ENCODE results near the gene MAPK8.

- TF ChIP-seq CTCF (IDR thresholded peaks at IDR 0.05) (no peak), POLR2A (IDR thresholded peaks at IDR 0.05) (no peak)
Observed at GRCh38 chr10:48309711-48310226, 3.3 kb downstream of the MAPK8 start.
